CD8-positive, alpha-beta memory T cell (primary cell): Measurements from ENCODE around the gene GRID2IP. TPM values are rescaled to one million over a fixed set of nuclear protein-coding genes. Genes with fewer than 3 reads are reported as not detected.

ENCODE experiments used
- CTCF ChIA-PET: fragments of 350-600 bp; sonication (Branson Sonifier 250); formaldehyde crosslinking; loops from one replicate; lab custom pipeline; 2021; ENCODE audit warnings: antibody characterized with exemption; lab: Charles Lee
- POLR2A ChIA-PET: fragments of 350-600 bp; sonication (Branson Sonifier 250); formaldehyde crosslinking; loops from one replicate; lab custom pipeline; 2021; ENCODE audit warnings: antibody characterized with exemption; lab: Charles Lee
- DNase-seq, 5 donors: peaks; one replicate each; pipeline versions ENCODE4 v3.0.0 to v3.0.0-alpha.2; 2020 to 2022; ENCODE audit warnings: mixed read lengths in 1 of 5
- H3K27ac ChIP-seq: one replicate; pipeline ENCODE4 v1.7.0; 2013; ENCODE audit warnings: low read depth, mild to moderate bottlenecking, low read length, moderate library complexity
- H3K27me3 ChIP-seq: 2 replicates; pipeline ENCODE4 v1.7.0; 2013; ENCODE audit warnings: low read length, mild to moderate bottlenecking; ENCODE audit not compliant: insufficient read depth, poor library complexity, severe bottlenecking
- H3K36me3 ChIP-seq: 2 replicates; pipeline ENCODE4 v1.7.0; 2013; ENCODE audit warnings: mild to moderate bottlenecking, low read length, moderate library complexity; ENCODE audit not compliant: insufficient read depth
- H3K4me1 ChIP-seq: 2 replicates; pipeline ENCODE4 v1.7.0; 2013; ENCODE audit warnings: mild to moderate bottlenecking, low read length, moderate library complexity; ENCODE audit not compliant: insufficient read depth
- H3K4me3 ChIP-seq: 2 replicates; pipeline ENCODE4 v1.7.0; 2013; ENCODE audit warnings: mild to moderate bottlenecking, low read length
- H3K9me3 ChIP-seq: 2 replicates; pipeline ENCODE4 v1.7.0; 2013; ENCODE audit warnings: mild to moderate bottlenecking, low read length
- H3K27ac Mint-ChIP-seq, 8 donors: one replicate each; pipeline ENCODE4 v1.8.0; 2020 to 2021; ENCODE audit warnings: mixed read lengths in 8 of 8, mild to moderate bottlenecking in 6 of 8, inconsistent platforms in 3 of 8, moderate library complexity in 3 of 8
- H3K27me3 Mint-ChIP-seq, 2 donors: one replicate each; pipeline ENCODE4 v1.8.0; 2020 to 2021; ENCODE audit warnings: mixed read lengths in 2 of 2, mild to moderate bottlenecking in 1 of 2, moderate library complexity in 1 of 2
- H3K36me3 Mint-ChIP-seq, 3 donors: one replicate each; pipeline ENCODE4 v1.8.0; 2020 to 2021; ENCODE audit warnings: mixed read lengths in 3 of 3, inconsistent platforms in 1 of 3, mild to moderate bottlenecking in 1 of 3
- H3K4me1 Mint-ChIP-seq, 3 donors: one replicate each; pipeline ENCODE4 v1.8.0; 2020 to 2021; ENCODE audit warnings: mixed read lengths in 3 of 3, inconsistent platforms in 1 of 3, mild to moderate bottlenecking in 1 of 3
- H3K4me3 Mint-ChIP-seq, 7 donors: one replicate each; pipeline ENCODE4 v1.8.0; 2020 to 2021; ENCODE audit warnings: mixed read lengths in 7 of 7, mild to moderate bottlenecking in 6 of 7, moderate library complexity in 4 of 7, inconsistent platforms in 2 of 7
- H3K9me3 Mint-ChIP-seq, 5 donors: one replicate each; pipeline ENCODE4 v1.8.0; 2020 to 2022; ENCODE audit warnings: mixed read lengths in 5 of 5, mild to moderate bottlenecking in 3 of 5, moderate library complexity in 2 of 5, inconsistent platforms in 1 of 5
- polyA plus RNA-seq: library from polyadenylated mRNA; unstranded; fragments of 300-500 nt; fragmentation: Illumina TruSeq; gene quantifications from one replicate; pipeline ENCODE4 v1.2.3, GENCODE V29; 2021
- total RNA-seq, 2 experiments: library from RNA; stranded (reverse); gene quantifications; one replicate each; pipeline ENCODE4 v1.2.3, GENCODE V29; 2021

GRID2IP gene
- total RNA-seq (under 1 TPM; 0.33 to 0.51 TPM), polyA plus RNA-seq (not detected)

DNA sequence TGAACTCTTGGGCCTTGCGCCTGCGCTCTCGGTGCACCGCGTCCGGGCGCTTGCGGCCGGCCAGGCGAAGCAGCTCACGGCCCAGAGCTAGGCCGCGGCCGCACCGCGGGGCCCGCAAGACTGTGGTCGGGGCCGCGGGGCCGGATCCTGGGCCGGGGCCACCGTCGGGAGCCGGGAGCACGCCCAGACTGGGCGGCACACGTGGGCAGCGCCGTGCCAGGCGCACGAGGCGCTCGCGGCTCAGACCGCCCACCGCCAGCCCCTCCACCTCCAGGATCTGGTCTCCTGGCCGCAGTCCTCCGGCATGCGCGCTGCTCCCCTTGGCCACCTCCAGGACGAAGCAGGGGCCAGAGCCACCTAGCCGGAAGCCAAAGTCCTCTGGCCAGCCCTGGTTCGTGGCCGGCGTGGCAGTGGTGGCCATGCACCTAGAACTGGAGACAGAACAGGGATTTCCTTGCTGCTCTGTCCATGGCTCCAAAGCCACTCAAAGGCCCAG lies at the start of gene GRID2IP:
Gene GRID2IP, minus strand, starts transcription at position 446 of the 496 bp plus-strand sequence. Its CDS starts 25 bp downstream, at position 421.
- ChIA-PET POLR2A (no interaction called here), CTCF (no interaction called here)
- Mint-ChIP-seq H3K27ac (no peak within 1 kb of the TSS), H3K4me3 (peak within 1 kb of the TSS in 1 of 7 donors; percentile 3), H3K9me3 (no peaks in the 10 kb centered on the region), H3K4me1 (peaks cover 2 to 7% (median 5%) of the 10 kb centered on the region in 3 donors), H3K36me3 (no peaks in the 10 kb centered on the region), H3K27me3 (peaks cover 2 to 4% of the 10 kb centered on the region in 2 donors)
- Histone ChIP-seq H3K27me3 (no peaks in the 10 kb centered on the region), H3K4me1 (no peaks in the 10 kb centered on the region), H3K36me3 (no peaks in the 10 kb centered on the region), H3K27ac (no peak within 1 kb of the TSS), H3K4me3 (no peak within 1 kb of the TSS), H3K9me3 (no peaks in the 10 kb centered on the region)
- no peak for DNase-seq

GRCh38 chr7:6600093-6600492 lies 48.8 kb upstream of the GRID2IP start:
- H3K27me3 Mint-ChIP-seq = no peaks in the 10 kb centered on the region
- H3K36me3 Mint-ChIP-seq = peaks cover 0 to 76% (median 9%) of the 10 kb centered on the region in 3 donors
- Histone ChIP-seq H3K4me1 (no peaks in the 10 kb centered on the region), H3K4me3 (no peak overlapping the region), H3K27ac (no peak overlapping the region), H3K36me3 (peaks cover 36% of the 10 kb centered on the region), H3K9me3 (no peaks in the 10 kb centered on the region), H3K27me3 (no peaks in the 10 kb centered on the region)
- no peaks in the 10 kb centered on the region for H3K9me3 Mint-ChIP-seq
- no peak overlapping the region for H3K4me3 Mint-ChIP-seq
- CTCF ChIA-PET = interaction anchor here (0.8 to 1.0 kb wide), 2 partner anchors 9 to 21 kb away, joined by 3 read pairs; no protein-coding TSS in a partner anchor
- POLR2A ChIA-PET = interaction anchor here (0.6 kb wide), 1 partner anchor 9 kb away, joined by 5 read pairs; no protein-coding TSS in a partner anchor
- H3K27ac Mint-ChIP-seq = peak overlapping the region in 3 of 8 donors; percentile 14 to 75 (median 46)
- H3K4me1 Mint-ChIP-seq = peaks cover 9 to 19% (median 9%) of the 10 kb centered on the region in 3 donors
- DNase-seq = no peak

DNA sequence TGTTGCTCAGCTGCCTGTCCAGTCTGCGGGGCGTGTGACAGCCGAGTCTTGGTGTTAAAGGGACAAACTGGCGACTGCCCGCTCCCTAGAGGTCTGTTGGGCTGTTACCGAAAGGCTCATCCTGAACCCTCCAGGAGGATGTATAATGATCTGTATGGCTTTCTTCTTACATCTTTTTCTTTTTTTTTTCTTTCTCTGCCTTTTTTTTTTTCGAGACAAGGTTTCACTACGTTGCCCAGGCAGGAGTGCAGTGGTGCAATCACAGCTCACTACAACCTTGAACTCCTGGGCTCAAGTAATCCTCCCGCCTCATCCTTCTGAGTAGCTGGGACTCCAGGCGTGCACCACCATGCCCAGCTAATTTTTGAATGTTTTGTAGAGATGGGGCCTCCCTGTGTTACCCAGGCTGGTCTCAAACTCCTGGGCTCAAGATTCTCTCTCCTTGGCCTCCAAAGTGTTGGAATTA lies 39.4 kb upstream of the GRID2IP start:
- H3K27me3 ChIP-seq = no peaks in the 10 kb centered on the region
- H3K27ac ChIP-seq = peak overlapping the region; percentile 71
- Mint-ChIP-seq H3K4me3 (peak overlapping the region; percentile 84 to 97 (median 92)), H3K36me3 (peaks cover 4 to 76% (median 13%) of the 10 kb centered on the region in 3 donors), H3K9me3 (no peaks in the 10 kb centered on the region), H3K4me1 (peaks cover 19 to 33% (median 26%) of the 10 kb centered on the region in 3 donors), H3K27ac (peak overlapping the region; percentile 87 to 98 (median 94)), H3K27me3 (peaks cover 0 to 2% of the 10 kb centered on the region in 2 donors)
- POLR2A ChIA-PET = interaction anchor here (0.6 to 2.5 kb wide), 5 partner anchors 10 to 811 kb away, joined by 3 to 13 read pairs (median 6); partner anchors contain the start of genes ZDHHC4 and ZNF316
- peaks cover 11% of the 10 kb centered on the region for H3K36me3 ChIP-seq
- H3K4me3 ChIP-seq = peak overlapping the region; percentile 63
- DNase-seq = no peak
- H3K4me1 ChIP-seq = peaks cover 19% of the 10 kb centered on the region
- CTCF ChIA-PET = interaction anchor here (0.9 to 2.7 kb wide), 9 partner anchors 13 to 80 kb away, joined by 3 to 21 read pairs (median 4); partner anchors contain the start of gene ZDHHC4
- H3K9me3 ChIP-seq = no peaks in the 10 kb centered on the region

- H3K9me3 Mint-ChIP-seq = no peaks in the 10 kb centered on the region
- peaks cover 19 to 32% (median 26%) of the 10 kb centered on the region in 3 donors for H3K4me1 Mint-ChIP-seq
- Histone ChIP-seq H3K27ac (peak within 1 kb of the TSS; percentile 71), H3K4me3 (peak within 1 kb of the TSS; percentile 63), H3K36me3 (peaks cover 12% of the 10 kb centered on the region), H3K27me3 (no peaks in the 10 kb centered on the region), H3K4me1 (peaks cover 19% of the 10 kb centered on the region), H3K9me3 (no peaks in the 10 kb centered on the region)
- peaks cover 4 to 75% (median 13%) of the 10 kb centered on the region in 3 donors for H3K36me3 Mint-ChIP-seq
- POLR2A ChIA-PET = interaction anchor here (0.6 to 2.5 kb wide), 6 partner anchors 13 to 811 kb away, joined by 3 to 13 read pairs (median 6); partner anchors contain the start of genes ZDHHC4 and ZNF316
- CTCF ChIA-PET = interaction anchor here (0.6 to 2.7 kb wide), 11 partner anchors 9 to 268 kb away, joined by 3 to 21 read pairs (median 4); partner anchors contain the start of gene ZDHHC4
- H3K4me3 Mint-ChIP-seq = peak within 1 kb of the TSS; percentile 84 to 97 (median 92)
- peak; percentile 77 to 91 (median 86) for DNase-seq
- H3K27ac Mint-ChIP-seq = peak within 1 kb of the TSS; percentile 87 to 98 (median 94)
- H3K27me3 Mint-ChIP-seq = peaks cover 0 to 2% of the 10 kb centered on the region in 2 donors
These were observed 38.8 kb upstream of the GRID2IP start, which contains the start of gene INTS15 for GRCh38 chr7:6589829-6590644. TSS of gene INTS15 (plus strand) at chr7:6590021. CDS start at chr7:6590284, 263 bp downstream.

DNA sequence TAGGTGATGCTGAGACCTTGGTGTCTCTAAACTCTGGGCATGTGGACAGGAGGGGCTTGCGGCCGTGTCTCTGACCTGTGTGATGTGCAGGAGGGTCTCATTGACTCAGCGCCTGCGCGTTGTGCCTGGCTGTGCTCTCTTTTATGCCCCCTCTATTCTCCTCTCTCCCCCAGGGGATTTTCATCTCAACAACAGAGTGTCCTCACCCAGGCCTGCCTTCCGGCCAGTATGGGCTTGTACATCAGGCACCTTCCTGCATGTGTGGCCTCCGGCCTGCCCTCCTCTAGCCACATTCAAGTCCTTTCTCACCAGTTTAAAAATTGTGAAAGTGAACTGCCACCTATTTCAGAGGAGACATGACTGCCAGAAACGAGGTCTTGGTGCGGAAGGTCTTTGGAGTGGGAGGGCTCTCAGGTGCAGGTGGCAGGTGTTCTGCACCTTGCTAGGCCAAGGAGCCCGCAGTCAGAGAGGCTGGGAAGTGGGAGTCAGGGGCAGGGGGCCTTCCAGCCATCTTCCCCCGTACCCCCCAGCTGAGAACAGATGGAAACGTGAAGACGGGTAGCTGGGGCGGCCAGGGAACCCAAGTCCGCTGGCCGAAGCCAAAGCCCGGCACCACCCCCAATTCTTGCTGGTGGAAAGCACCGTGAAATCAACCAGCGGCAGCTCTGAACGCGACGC lies 38.0 kb upstream of the GRID2IP start:
- H3K27ac Mint-ChIP-seq = peak overlapping the region in 7 of 8 donors; percentile 26 to 98 (median 81)
- POLR2A ChIA-PET = interaction anchor here (0.6 to 2.5 kb wide), 6 partner anchors 12 to 241 kb away, joined by 4 to 13 read pairs (median 6); partner anchors contain the start of genes ZDHHC4 and ZNF316
- peak overlapping the region; percentile 37 for H3K4me3 ChIP-seq

GRCh38 chr7:6588566-6588965 lies 37.3 kb upstream of the GRID2IP start:
- H3K27ac ChIP-seq = no peak overlapping the region
- peaks cover 19 to 27% (median 26%) of the 10 kb centered on the region in 3 donors for H3K4me1 Mint-ChIP-seq
- H3K27ac Mint-ChIP-seq = peak overlapping the region in 5 of 8 donors; percentile 26 to 98 (median 83)
- ChIA-PET POLR2A (interaction anchor here (0.6 kb wide), 1 partner anchor 242 kb away, joined by 4 read pairs; no protein-coding TSS in a partner anchor), CTCF (no interaction called here)
- H3K27me3 ChIP-seq = no peaks in the 10 kb centered on the region
- no peaks in the 10 kb centered on the region for H3K9me3 ChIP-seq
- H3K36me3 Mint-ChIP-seq = peaks cover 4 to 78% (median 17%) of the 10 kb centered on the region in 3 donors
- no peaks in the 10 kb centered on the region for H3K9me3 Mint-ChIP-seq
- H3K4me3 ChIP-seq = no peak overlapping the region
- peaks cover 19% of the 10 kb centered on the region for H3K4me1 ChIP-seq
- H3K36me3 ChIP-seq = peaks cover 16% of the 10 kb centered on the region
- no peak for DNase-seq
- peak overlapping the region; percentile 23 to 73 (median 65) for H3K4me3 Mint-ChIP-seq
- peaks cover 0 to 2% of the 10 kb centered on the region in 2 donors for H3K27me3 Mint-ChIP-seq

More for the DNA sequence above, 38.0 kb upstream of the GRID2IP start:
- Mint-ChIP-seq H3K4me3 (peak overlapping the region; percentile 62 to 92 (median 69)), H3K36me3 (peaks cover 4 to 76% (median 18%) of the 10 kb centered on the region in 3 donors), H3K4me1 (peaks cover 19 to 30% (median 26%) of the 10 kb centered on the region in 3 donors), H3K27me3 (peaks cover 0 to 2% of the 10 kb centered on the region in 2 donors), H3K9me3 (no peaks in the 10 kb centered on the region)
- CTCF ChIA-PET = interaction anchor here (1.0 to 2.7 kb wide), 4 partner anchors 9 to 268 kb away, joined by 3 to 21 read pairs (median 8); partner anchors contain the start of gene ZDHHC4
- DNase-seq = no peak
- Histone ChIP-seq H3K4me1 (peaks cover 19% of the 10 kb centered on the region), H3K27me3 (no peaks in the 10 kb centered on the region), H3K27ac (no peak overlapping the region), H3K9me3 (no peaks in the 10 kb centered on the region), H3K36me3 (peaks cover 15% of the 10 kb centered on the region)
